Fibroblast of pulmonary artery (primary cell): Measurements from ENCODE around the gene APCDD1L.

Experiments
- DNase-seq: peaks from one replicate; pipeline ENCODE4 v3.0.0-alpha.2; 2010; ENCODE audit warnings: low read depth
- H3K4me3 ChIP-seq: replicated peaks from 2 replicates; pipeline ENCODE4 v1.5.1; 2011; ENCODE audit warnings: low read depth, mild to moderate bottlenecking, control low read depth, low read length, moderate library complexity
- TF ChIP-seq, protein P1 (sequence below): IDR thresholded peaks from 2 replicates; pipeline ENCODE4 v1.5.1; 2011; ENCODE audit warnings: mild to moderate bottlenecking, control low read depth, low read length, inconsistent platforms; ENCODE audit errors: missing control alignments

Gene APCDD1L

GRCh38 chr20:58479726-58480440 lies 35.3 kb downstream of the APCDD1L start:
- TF ChIP-seq, protein P1, sequence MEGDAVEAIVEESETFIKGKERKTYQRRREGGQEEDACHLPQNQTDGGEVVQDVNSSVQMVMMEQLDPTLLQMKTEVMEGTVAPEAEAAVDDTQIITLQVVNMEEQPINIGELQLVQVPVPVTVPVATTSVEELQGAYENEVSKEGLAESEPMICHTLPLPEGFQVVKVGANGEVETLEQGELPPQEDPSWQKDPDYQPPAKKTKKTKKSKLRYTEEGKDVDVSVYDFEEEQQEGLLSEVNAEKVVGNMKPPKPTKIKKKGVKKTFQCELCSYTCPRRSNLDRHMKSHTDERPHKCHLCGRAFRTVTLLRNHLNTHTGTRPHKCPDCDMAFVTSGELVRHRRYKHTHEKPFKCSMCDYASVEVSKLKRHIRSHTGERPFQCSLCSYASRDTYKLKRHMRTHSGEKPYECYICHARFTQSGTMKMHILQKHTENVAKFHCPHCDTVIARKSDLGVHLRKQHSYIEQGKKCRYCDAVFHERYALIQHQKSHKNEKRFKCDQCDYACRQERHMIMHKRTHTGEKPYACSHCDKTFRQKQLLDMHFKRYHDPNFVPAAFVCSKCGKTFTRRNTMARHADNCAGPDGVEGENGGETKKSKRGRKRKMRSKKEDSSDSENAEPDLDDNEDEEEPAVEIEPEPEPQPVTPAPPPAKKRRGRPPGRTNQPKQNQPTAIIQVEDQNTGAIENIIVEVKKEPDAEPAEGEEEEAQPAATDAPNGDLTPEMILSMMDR: no peak
- H3K4me3 ChIP-seq: no peak overlapping the region
- no peak for DNase-seq

- TF ChIP-seq, protein P1: no peak
- DNase-seq: no peak
- H3K4me3 ChIP-seq: no peak overlapping the region
Measured at GRCh38 chr20:58478141-58478805, 36.9 kb downstream of the APCDD1L start.

DNA sequence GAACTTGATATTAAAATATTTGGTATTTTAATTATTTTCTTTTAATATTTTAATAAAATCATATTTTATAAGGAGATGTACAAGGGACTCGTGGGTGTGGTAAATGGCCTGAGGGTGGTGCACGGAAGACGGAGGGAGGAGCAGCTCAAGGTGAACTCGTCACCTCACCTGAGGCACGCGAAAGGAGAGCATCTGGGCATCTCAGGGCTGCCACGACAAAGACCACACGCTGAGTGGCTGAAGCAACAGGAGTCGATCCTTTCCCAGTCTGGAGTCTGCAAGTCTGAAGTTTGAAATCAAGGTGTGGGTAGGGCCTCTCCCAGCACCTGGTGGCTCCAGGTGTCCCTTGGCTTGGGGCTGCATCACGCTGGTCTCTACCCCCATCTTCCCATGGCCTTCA lies 39.7 kb downstream of the APCDD1L start:
- no peak for DNase-seq
- no peak overlapping the region for H3K4me3 ChIP-seq
- TF ChIP-seq, protein P1: no peak

DNA sequence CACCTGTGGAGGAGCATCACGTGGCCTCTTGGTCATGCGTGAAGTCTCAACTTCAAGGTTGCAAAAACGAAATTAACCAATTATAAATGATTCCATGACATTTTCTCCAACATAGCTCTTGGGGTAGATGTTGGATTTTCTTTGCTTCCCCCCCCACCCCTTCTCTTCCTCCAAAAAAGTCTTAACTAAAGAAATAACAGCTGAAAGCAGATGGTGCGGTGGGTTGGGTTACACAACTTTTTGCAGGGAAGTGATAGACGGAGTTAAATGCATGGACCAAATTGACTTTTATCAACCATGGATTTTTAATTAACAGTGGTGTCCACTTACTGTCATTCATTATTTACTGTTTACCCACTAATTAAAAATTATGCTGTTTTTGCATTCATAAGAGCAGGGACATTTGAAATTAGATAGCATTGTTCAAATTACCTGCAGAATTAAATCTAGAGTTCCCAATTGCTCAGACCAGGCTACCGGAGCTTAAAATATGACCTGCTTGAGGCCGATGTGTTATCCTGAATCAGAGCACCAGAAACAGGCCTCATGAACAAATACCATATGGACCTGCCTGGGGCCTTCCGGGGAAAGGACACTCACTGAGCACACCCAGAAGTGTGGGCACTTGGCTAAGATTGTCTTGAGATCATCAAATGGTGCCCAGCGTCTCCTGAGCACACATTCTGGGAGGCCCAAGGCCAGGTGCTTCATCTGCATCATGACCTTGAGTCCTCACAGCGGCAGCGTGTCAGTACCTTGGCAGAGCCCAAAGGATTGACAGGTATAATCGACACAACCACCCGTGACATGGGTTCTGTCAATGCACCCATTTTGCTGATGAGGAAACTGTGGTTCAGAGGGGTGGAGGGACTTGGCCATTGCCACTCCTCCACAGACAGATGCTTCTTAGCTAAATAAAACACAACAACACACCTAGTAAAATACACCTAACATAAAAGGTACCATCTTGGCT lies 41.5 kb downstream of the APCDD1L start:
- TF ChIP-seq, protein P1: no peak
- H3K4me3 ChIP-seq: no peak overlapping the region
- DNase-seq: no peak

DNA sequence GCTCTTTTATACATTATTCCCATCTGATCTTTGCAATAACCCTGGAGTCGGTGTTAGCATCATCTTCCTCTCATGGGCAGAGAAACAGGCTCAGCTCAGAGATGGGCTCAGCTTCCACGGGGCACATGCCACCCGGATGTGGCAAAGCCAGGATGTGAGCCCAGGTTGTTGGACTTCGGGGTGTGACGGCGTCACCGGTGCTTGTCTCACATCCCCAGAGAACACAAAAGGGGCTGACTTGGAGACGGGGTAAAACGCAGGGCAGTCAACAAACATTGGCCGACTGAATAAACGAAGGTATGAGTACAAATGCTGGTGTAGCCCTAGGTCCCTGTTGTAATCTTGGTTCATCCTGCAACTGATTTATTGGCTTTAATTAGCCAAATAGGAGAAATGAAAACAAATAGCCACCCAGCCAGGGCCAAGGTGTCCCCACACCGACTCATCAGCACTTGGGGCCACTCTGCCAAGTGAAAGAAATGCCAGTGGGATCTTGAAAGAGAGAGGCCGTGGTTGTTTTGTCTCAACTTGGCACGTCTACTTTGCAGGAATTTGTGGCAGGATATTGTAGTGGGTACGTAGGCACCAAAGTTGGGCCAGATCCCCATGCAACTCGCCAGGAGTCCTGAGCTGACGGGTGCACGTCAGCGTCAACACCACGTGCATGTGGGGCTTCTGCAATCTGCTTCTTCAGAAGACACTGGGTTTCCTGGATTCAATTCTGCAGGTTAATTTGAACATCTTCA lies 42.8 kb downstream of the APCDD1L start:
- DNase-seq: no peak
- TF ChIP-seq, protein P1: no peak
- H3K4me3 ChIP-seq: no peak overlapping the region
